ENCODE results near the gene AMZ2. TPM values are rescaled to one million over a fixed set of nuclear protein-coding genes. Genes with fewer than 3 reads are reported as not detected.

The AMZ2 gene
- total and polyA plus RNA-seq, 4 donors, result 11.6 to 19.6 (median 17.3) TPM

DNA sequence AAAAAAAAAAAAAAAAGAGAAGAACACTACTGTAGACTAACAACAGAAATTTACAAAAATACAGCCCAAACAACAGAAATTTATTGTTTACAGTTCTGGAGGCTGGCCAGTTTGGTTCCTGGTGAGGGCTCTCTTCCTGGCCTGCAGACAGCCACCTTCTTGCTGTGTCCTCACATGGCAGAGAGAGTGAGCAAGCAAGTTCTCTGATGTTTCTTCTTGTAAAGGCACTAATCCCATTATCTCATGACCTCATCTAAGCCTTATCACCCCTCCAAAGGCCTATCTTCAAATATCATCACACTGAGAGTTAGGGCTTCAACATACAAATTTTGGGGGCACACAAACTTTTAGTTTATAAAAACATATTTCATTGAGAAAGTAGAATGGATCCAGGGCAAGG, 50.8 kb downstream of the AMZ2 start (continued):
- TF ChIP-seq GABPA (IDR thresholded peaks at IDR 0.05 in 1 of 2, conservative IDR thresholded peaks at IDR 0.05 in 1 of 2) (no peak), JUND (IDR thresholded peaks at IDR 0.05) (no peak), FOXA2 (IDR thresholded peaks at IDR 0.05) (no peak)

DNA sequence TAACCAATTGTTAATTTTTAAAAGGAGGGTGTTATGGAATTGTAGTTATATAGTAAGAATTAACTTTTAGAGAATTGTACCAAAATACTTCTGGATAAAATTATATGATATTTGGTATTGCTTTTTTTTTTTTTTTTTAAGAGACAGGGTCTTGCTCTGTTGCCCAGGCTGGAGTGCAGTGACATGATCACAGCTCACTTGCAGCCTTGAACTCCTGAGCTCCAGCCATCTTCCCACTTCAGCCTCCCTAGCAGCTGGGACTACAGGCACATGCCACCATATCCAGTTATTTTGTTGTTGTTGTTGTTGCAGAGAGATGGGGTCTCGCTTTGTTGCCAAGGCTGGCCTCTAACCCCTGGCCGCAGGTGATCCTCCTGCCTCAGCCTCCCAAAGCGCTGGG, 52.0 kb downstream of the AMZ2 start:
- no peaks in the 10 kb centered on the region for H3K36me3 ChIP-seq (ENCODE audit: control insufficient read depth in 4 of 4, insufficient read depth in 3 of 4, low read depth in 1 of 4, low read length in 3 of 4)
- no peak overlapping the region for H3K9ac ChIP-seq (ENCODE audit: low read depth in 1 of 2, low read length in 2 of 2)
- H3K27ac ChIP-seq (ENCODE audit: low read depth in 1 of 2, low read length in 2 of 2), result no peak overlapping the region
- no peaks in the 10 kb centered on the region for H3K4me1 ChIP-seq (ENCODE audit: control insufficient read depth in 4 of 4, insufficient read depth in 4 of 4, low read length in 3 of 4)
- no peak overlapping the region for H3K4me3 ChIP-seq (ENCODE audit: low read depth in 1 of 3, low read length in 3 of 3)
- WGBS, result 98% methylated on average over 3 of the region's 3 CpGs
- no peaks in the 10 kb centered on the region for H3K27me3 ChIP-seq (ENCODE audit: control insufficient read depth in 4 of 4, insufficient read depth in 4 of 4, low read length in 3 of 4)
- DNase-seq (ENCODE audit: low spot score), result no peak
- TF ChIP-seq TAF1 (conservative IDR thresholded peaks at IDR 0.05) (no peak), FOXA1 (IDR thresholded peaks at IDR 0.05) (no peak), YY1 (IDR thresholded peaks at IDR 0.05) (no peak), JUND (IDR thresholded peaks at IDR 0.05) (no peak), SP1 (IDR thresholded peaks at IDR 0.05) (no peak), RAD21 (IDR thresholded peaks at IDR 0.05) (no peak)
- TF ChIP-seq, protein P1, sequence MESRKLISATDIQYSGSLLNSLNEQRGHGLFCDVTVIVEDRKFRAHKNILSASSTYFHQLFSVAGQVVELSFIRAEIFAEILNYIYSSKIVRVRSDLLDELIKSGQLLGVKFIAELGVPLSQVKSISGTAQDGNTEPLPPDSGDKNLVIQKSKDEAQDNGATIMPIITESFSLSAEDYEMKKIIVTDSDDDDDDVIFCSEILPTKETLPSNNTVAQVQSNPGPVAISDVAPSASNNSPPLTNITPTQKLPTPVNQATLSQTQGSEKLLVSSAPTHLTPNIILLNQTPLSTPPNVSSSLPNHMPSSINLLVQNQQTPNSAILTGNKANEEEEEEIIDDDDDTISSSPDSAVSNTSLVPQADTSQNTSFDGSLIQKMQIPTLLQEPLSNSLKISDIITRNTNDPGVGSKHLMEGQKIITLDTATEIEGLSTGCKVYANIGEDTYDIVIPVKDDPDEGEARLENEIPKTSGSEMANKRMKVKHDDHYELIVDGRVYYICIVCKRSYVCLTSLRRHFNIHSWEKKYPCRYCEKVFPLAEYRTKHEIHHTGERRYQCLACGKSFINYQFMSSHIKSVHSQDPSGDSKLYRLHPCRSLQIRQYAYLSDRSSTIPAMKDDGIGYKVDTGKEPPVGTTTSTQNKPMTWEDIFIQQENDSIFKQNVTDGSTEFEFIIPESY (IDR thresholded peaks at IDR 0.05), result no peak
- TF ChIP-seq, protein P2, sequence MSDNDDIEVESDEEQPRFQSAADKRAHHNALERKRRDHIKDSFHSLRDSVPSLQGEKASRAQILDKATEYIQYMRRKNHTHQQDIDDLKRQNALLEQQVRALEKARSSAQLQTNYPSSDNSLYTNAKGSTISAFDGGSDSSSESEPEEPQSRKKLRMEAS (IDR thresholded peaks at IDR 0.05), result no peak
- TF ChIP-seq, protein P3, sequence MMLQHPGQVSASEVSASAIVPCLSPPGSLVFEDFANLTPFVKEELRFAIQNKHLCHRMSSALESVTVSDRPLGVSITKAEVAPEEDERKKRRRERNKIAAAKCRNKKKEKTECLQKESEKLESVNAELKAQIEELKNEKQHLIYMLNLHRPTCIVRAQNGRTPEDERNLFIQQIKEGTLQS (IDR thresholded peaks at IDR 0.05), result no peak
- no peaks in the 10 kb centered on the region for H3K9me3 ChIP-seq (ENCODE audit: control insufficient read depth in 4 of 4, low read length in 3 of 4)

DNA sequence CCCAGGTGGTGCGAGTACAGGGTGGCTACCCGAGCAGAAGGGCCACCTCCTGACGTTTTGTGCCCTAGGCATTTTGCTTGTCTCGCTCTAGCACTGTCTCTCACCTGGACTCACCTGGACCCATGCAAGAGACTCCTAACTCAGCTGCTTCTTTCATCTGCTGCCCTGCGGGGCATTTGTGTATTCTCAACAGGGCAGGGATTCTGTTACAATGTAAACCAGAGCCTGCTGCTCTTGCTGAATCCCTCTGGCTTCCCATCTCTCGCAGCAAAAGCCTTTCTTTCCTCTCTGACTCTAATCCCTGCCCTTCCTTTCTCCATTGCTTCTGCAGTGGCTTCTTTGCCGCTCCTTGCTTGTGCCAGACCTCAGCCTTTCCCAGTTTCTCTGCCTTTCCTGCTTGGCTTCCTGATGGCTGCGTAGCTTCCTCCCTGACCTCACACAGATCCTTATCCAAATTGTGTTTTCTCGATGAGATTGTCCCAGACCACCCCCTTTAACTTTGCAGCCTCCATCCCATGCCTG, 53.7 kb downstream of the AMZ2 start:
- no peaks in the 10 kb centered on the region for H3K4me1 ChIP-seq (ENCODE audit: control insufficient read depth in 4 of 4, insufficient read depth in 4 of 4, low read length in 3 of 4)
- H3K9me3 ChIP-seq (ENCODE audit: control insufficient read depth in 4 of 4, low read length in 3 of 4), result no peaks in the 10 kb centered on the region
- no peak overlapping the region for H3K4me3 ChIP-seq (ENCODE audit: low read depth in 1 of 3, low read length in 3 of 3)
- no peaks in the 10 kb centered on the region for H3K36me3 ChIP-seq (ENCODE audit: control insufficient read depth in 4 of 4, insufficient read depth in 3 of 4, low read depth in 1 of 4, low read length in 3 of 4)
- DNase-seq (ENCODE audit: low spot score), result no peak
- WGBS, result 80% methylated on average over 9 of the region's 9 CpGs
- H3K9ac ChIP-seq (ENCODE audit: low read depth in 1 of 2, low read length in 2 of 2), result no peak overlapping the region
- TF ChIP-seq TAF1 (conservative IDR thresholded peaks at IDR 0.05) (no peak), YY1 (IDR thresholded peaks at IDR 0.05) (no peak)
- TF ChIP-seq, protein P2 (IDR thresholded peaks at IDR 0.05), result no peak
- H3K27ac ChIP-seq (ENCODE audit: low read depth in 1 of 2, low read length in 2 of 2), result no peak overlapping the region
- H3K27me3 ChIP-seq (ENCODE audit: control insufficient read depth in 4 of 4, insufficient read depth in 4 of 4, low read length in 3 of 4), result no peaks in the 10 kb centered on the region

DNA sequence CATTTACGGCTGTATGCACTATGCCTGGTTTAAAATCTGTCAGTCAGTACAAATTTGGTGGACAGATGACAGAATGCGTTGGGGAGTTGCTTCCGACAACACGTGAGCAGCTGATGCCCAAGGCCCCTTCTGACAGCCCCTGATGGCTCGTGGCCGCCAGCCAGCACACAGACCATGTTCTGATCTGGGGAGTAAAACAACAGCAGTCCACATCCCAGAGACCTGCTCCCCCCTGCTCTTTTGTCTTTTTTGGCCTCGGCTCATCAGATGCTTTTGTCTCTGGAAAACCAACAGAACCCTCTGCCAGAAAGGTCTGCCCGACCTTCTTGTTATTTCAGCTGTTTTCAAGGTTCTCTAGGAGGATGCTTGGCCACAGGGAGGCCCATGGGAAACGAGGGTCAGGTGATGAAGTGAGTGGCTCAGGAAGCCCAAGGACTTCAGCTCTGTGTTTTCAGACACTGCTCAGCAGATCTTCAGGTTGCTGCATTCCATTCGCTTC, 54.3 kb downstream of the AMZ2 start:
- no peak for TF ChIP-seq FOXA2 (IDR thresholded peaks at IDR 0.05)
- no peak for TF ChIP-seq GABPA (IDR thresholded peaks at IDR 0.05 in 1 of 2, conservative IDR thresholded peaks at IDR 0.05 in 1 of 2)
- TF ChIP-seq, protein P4, sequence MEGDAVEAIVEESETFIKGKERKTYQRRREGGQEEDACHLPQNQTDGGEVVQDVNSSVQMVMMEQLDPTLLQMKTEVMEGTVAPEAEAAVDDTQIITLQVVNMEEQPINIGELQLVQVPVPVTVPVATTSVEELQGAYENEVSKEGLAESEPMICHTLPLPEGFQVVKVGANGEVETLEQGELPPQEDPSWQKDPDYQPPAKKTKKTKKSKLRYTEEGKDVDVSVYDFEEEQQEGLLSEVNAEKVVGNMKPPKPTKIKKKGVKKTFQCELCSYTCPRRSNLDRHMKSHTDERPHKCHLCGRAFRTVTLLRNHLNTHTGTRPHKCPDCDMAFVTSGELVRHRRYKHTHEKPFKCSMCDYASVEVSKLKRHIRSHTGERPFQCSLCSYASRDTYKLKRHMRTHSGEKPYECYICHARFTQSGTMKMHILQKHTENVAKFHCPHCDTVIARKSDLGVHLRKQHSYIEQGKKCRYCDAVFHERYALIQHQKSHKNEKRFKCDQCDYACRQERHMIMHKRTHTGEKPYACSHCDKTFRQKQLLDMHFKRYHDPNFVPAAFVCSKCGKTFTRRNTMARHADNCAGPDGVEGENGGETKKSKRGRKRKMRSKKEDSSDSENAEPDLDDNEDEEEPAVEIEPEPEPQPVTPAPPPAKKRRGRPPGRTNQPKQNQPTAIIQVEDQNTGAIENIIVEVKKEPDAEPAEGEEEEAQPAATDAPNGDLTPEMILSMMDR (IDR thresholded peaks at IDR 0.05; ENCODE audit: low read depth, low read length, missing input control), result no peak
- no peak for TF ChIP-seq FOXA1 (IDR thresholded peaks at IDR 0.05)
- TF ChIP-seq JUND (IDR thresholded peaks at IDR 0.05), result no peak
- TF ChIP-seq, protein P2 (IDR thresholded peaks at IDR 0.05), result no peak
- TF ChIP-seq, protein P5, sequence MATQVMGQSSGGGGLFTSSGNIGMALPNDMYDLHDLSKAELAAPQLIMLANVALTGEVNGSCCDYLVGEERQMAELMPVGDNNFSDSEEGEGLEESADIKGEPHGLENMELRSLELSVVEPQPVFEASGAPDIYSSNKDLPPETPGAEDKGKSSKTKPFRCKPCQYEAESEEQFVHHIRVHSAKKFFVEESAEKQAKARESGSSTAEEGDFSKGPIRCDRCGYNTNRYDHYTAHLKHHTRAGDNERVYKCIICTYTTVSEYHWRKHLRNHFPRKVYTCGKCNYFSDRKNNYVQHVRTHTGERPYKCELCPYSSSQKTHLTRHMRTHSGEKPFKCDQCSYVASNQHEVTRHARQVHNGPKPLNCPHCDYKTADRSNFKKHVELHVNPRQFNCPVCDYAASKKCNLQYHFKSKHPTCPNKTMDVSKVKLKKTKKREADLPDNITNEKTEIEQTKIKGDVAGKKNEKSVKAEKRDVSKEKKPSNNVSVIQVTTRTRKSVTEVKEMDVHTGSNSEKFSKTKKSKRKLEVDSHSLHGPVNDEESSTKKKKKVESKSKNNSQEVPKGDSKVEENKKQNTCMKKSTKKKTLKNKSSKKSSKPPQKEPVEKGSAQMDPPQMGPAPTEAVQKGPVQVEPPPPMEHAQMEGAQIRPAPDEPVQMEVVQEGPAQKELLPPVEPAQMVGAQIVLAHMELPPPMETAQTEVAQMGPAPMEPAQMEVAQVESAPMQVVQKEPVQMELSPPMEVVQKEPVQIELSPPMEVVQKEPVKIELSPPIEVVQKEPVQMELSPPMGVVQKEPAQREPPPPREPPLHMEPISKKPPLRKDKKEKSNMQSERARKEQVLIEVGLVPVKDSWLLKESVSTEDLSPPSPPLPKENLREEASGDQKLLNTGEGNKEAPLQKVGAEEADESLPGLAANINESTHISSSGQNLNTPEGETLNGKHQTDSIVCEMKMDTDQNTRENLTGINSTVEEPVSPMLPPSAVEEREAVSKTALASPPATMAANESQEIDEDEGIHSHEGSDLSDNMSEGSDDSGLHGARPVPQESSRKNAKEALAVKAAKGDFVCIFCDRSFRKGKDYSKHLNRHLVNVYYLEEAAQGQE (IDR thresholded peaks at IDR 0.05), result no peak
- H3K36me3 ChIP-seq (ENCODE audit: control insufficient read depth in 4 of 4, insufficient read depth in 3 of 4, low read depth in 1 of 4, low read length in 3 of 4), result no peaks in the 10 kb centered on the region
- no peaks in the 10 kb centered on the region for H3K9me3 ChIP-seq (ENCODE audit: control insufficient read depth in 4 of 4, low read length in 3 of 4)
- WGBS, result 89% methylated on average over 10 of the region's 10 CpGs
- no peak overlapping the region for H3K9ac ChIP-seq (ENCODE audit: low read depth in 1 of 2, low read length in 2 of 2)
- no peak overlapping the region for H3K4me3 ChIP-seq (ENCODE audit: low read depth in 1 of 3, low read length in 3 of 3)
- no peaks in the 10 kb centered on the region for H3K27me3 ChIP-seq (ENCODE audit: control insufficient read depth in 4 of 4, insufficient read depth in 4 of 4, low read length in 3 of 4)
- H3K4me1 ChIP-seq (ENCODE audit: control insufficient read depth in 4 of 4, insufficient read depth in 4 of 4, low read length in 3 of 4), result no peaks in the 10 kb centered on the region
- DNase-seq (ENCODE audit: low spot score), result no peak
- no peak overlapping the region for H3K27ac ChIP-seq (ENCODE audit: low read depth in 1 of 2, low read length in 2 of 2)
